HG02870 (cell line): ENCODE measurements around the gene CTBS.
A peak's percentile ranks its signal among the peaks of the same experiment; 100 is the strongest.

Source experiments
- ATAC-seq: cut with Tn5 transposase; IDR thresholded peaks from one replicate; pipeline ENCODE4 v1.9.1; 2021; ENCODE audit warnings: mild to moderate bottlenecking, moderate library complexity; ENCODE audit not compliant: unreplicated experiment

CTBS gene

DNA sequence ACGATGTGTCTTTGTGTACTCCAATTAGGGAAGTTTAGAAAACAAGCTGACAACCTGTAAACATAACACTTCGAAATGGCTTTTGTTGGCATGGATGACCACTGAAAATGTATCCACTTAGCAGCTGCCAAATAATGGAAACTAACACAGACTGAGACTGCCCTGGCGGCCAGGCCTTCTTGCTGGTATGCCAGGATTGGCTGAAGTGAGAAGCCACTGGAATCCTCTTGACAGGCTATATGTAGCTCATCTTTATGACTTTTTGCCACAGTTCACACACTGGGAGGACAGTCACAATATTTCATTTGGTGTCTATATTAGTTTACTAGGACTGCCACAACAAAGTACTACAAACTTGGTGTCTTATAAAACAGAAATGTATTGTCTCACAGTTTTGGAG, 12.9 kb upstream of the CTBS start:
- ATAC-seq = no peak

GRCh38 chr1:84585803-84586202, 11.6 kb upstream of the CTBS start:
- ATAC-seq = no peak

- ATAC-seq = peak; percentile 49
Measured at GRCh38 chr1:84584126-84584525, 9.9 kb upstream of the CTBS start.

DNA sequence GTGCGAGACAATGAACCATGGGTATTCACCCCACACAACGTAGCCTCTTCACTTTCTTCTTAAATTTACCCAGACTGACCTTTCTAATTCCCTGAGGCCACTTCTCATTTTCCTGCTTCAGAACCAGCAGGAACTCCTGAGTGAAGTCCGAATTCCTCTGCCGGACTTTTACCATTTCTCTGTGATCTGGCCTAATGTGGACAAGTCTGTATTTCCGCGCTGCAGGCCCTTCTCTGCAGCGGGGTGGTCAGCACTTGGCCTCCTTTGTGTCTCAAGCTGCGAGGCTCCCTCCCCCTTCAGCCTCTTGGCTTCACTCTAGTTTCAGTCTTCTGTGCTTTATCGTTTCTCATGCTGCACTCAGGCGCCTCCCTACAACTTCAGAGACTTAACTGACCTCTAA, 9.4 kb upstream of the CTBS start:
- peak; percentile 24 for ATAC-seq

DNA sequence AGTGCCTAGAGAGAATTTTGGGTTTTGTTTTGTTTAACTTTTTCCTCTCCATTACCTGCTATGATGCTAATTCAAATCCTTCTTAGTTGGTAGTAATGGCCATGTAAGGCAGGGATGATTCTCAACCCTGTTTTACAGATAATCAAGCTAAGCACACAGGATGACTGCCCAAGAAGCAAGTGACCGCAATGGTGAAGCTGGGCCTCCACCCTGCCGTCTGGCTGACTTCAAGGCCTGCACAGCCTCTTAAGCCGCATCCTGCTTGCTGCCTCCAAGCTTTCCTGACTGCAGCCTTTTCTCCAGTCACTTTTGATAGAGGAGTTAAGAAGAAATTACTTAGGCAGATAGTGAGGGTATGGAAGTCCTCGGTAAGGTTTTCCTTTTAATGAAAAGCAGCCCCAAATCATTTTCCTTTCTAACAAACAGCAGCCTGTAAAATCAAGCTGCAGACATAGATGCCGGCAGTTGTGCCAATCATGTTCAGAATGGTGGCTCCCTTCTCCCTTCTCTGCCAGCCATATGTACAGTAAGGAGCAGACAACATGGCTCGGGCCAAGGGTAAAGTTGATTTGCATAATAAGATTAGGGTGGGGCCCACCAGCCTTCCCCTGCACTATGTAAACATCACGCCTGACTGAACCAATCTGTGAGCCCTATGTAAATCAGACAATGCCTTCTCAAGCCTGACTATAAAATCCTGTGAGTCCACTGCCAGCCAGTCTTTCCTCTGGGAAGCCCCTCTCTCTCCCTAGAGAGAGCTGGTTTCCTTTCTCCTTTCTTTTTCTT, 8.8 kb upstream of the CTBS start:
- peak; percentile 52 for ATAC-seq

- ATAC-seq = no peak
Measured at GRCh38 chr1:84581648-84582047, 7.4 kb upstream of the CTBS start.

DNA sequence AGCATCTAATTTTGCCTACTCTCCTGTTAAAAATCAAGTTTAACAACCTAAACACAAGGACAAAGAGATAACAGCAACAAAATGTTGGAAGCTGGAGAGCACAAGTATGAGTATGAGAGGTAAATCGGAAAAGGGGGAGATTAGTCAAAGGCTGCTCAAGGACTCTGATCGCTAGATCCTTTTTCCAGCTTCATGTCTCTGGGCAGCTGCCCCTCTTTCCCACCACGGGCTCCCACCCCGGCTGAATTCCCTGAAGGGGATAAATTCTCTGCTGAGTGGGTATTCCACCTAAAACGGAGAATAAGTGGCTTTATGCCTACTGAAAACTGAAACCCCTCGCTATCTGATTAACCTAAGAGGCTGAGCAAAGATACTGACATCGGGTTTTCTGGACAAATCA, 696 bp upstream of the CTBS start:
- no peak for ATAC-seq

DNA sequence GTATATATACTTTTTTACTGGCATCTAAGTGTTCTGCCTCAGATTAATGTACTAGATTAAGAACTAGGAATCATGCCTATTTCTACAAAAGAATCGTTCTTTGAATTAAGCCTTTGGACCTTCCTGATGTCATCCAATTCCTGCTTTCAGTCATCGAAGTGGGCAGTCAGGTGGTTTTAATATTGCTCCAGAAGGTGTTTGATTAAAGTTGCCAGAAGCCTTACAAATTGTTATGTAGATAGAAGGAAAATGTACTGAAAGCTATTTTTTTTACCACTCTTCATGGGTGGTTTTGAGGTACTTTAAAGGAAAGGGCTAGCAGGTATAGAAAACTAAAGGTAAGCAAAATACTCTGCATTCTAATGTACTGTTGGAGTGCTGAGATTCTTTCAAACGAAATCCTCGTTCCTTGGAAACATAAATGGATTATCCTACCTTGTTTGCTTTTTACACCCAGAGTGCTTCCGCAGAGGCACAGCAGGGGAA, 716 bp downstream of the CTBS start:
- ATAC-seq = no peak

- no peak for ATAC-seq
Measured at GRCh38 chr1:84571150-84571535, 3.1 kb downstream of the CTBS start.

GRCh38 chr1:84570436-84571149, 3.6 kb downstream of the CTBS start:
- ATAC-seq = no peak

DNA sequence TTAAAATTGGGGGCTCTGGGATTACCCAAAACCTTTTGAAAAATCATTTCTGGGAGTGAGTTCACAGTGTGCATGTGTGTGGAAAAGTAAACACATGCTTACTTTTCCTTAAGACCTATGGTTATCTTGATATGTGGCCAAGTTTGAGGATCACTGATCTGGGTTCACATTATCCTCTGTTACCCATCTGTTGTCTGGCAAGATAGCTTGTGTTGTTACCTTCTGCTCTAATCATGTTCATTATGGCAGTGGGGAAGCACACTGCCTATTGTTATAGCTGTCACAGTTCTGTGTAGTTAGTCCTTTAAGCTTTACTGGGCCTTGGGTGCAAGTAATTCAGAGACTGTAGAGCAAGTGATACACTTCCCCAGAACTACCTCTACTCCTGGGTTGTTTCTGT, 5.0 kb downstream of the CTBS start:
- no peak for ATAC-seq

DNA sequence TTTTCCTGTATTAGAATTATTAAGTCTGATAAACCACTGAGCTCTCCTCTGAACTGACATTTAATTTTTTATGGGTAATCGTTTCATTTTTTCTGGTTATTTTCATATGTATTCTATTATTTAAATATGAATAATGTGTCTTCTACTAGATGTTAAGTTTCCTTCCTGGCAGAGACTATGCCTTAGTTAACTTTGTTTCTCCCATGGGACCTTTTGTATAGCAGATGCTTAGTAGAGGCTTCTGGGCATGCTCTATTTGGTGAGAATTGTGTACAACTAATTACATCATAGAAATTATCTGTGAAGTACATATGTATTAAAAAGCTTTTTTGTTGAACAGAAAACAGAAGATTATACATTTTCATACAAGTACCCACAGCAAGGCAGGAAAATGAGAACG, 23.4 kb downstream of the CTBS start:
- ATAC-seq = no peak

DNA sequence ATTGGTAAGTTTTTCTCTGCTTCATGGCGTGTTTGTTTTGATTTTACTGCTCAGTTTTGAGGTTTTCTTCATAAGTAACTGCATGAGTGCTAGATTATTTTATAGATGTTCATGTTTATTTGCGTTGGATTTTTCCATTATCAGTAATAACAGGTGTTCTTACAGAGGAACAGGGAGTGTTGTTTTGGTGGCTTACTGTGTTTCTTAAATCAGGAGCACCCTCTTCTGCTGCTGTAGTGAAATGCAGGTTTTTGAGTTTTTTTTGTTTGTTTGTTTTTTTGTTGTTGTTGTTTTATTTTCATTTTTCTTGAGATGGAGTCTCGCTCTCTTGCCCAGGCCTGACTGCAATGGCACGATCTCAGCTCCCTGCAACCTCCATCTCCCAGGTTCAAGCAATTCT, 32.6 kb downstream of the CTBS start:
- ATAC-seq = no peak

DNA sequence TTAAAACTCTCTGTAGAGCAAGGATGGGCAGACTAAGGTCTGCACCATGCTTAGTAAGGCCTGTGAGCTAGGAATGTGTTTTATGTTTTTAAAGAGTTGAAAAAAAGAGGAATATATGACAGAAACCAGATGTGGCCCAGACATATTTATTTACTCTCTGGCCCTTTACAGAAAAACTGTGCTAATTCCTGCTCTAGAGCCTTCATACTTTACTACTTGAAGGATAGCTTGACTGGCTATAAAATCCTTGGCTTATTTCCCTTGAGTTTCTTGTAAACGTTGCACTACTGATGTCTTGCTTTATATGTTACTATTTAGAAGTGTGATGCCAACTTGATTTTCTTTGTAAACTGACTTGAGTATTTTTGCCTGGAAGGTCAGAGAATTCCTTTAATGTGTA, 33.5 kb downstream of the CTBS start:
- no peak for ATAC-seq

GRCh38 chr1:84539972-84540371, 34.3 kb downstream of the CTBS start:
- ATAC-seq = no peak

GRCh38 chr1:84538599-84538998, 35.6 kb downstream of the CTBS start:
- no peak for ATAC-seq

DNA sequence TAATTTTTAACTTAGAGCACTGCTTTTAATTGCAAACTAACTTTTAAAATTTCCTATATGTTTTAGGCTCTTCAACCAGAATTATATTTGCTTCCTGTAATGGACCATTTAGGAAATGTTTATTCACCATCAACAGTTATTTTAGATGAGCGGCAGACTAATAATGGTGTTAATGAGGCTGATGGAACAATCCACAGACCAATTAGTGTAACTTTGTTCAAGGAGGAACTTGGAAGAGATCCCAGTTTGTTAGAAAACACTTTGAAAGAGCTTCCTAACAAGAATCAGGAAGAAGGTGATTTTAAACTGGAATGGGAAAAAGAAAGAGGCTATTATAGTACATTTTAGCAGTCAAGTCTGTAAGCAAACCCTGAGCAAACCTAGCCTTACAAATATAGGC, 48.5 kb downstream of the CTBS start:
- no peak for ATAC-seq

- no peak for ATAC-seq
Measured at GRCh38 chr1:84524590-84524989, 49.6 kb downstream of the CTBS start.

DNA sequence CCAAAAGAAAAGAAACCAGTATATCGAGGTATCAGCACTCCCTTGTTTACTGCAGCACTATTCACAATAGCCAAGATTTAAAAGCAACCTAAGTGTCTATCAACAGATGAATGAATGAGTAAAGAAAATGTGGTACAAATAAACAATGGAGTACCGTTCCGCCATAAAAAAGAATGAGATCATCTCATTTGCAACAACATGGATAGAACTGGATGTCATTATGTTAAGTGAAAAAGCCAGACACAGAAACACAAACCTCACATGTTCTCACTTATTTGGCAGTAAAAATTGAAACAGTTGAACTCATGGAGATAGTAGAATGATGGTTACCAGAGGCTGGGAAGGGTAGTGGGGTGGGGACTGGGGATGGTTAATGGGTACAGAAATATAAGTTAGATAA, 63.6 kb downstream of the CTBS start:
- ATAC-seq = no peak

DNA sequence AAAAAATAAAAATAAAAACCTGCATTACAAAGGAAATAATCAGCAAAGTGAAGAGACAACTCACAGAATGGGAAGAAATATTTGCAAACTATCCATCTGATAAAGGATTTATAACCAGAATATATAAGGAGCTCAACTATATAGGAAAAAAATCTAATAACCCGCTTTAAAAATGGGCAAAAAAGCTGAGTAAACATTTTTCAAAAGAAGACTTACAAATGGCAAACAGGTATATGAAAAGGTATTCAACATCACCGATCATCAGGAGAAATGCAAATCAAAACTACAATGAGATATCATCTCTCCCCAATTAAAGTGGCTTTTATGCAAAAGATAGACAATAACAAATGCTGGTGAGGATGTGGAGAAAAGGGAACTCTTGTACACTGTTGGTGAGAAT, 64.1 kb downstream of the CTBS start:
- no peak for ATAC-seq

DNA sequence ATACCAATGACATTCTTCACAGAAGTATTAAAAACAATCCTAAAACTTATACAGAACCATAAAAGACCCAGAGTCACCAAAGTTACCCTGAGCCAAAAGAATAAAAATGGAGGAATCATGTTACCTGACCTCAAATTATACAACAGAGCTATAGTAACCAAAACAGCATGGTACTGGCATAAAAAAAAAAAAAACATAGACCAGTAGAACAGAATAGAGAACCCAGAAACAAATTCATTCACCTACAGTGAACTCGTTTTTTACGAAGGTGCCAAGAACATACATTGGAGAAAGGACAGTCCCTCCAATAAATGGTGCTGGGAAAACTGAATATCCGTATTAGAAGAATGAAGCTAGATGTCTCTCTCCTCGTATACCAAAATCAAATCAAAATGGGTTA, 65.2 kb downstream of the CTBS start:
- no peak for ATAC-seq

GRCh38 chr1:84508510-84508909, 65.7 kb downstream of the CTBS start:
- no peak for ATAC-seq
